HG03442 (cell line): Measurements from ENCODE around the gene PXDN.

Experiments used
- ATAC-seq: cut with Tn5 transposase; IDR thresholded peaks from one replicate; pipeline ENCODE4 v1.9.1; 2021; ENCODE audit warnings: mild to moderate bottlenecking, moderate library complexity; ENCODE audit not compliant: unreplicated experiment

The PXDN gene

DNA sequence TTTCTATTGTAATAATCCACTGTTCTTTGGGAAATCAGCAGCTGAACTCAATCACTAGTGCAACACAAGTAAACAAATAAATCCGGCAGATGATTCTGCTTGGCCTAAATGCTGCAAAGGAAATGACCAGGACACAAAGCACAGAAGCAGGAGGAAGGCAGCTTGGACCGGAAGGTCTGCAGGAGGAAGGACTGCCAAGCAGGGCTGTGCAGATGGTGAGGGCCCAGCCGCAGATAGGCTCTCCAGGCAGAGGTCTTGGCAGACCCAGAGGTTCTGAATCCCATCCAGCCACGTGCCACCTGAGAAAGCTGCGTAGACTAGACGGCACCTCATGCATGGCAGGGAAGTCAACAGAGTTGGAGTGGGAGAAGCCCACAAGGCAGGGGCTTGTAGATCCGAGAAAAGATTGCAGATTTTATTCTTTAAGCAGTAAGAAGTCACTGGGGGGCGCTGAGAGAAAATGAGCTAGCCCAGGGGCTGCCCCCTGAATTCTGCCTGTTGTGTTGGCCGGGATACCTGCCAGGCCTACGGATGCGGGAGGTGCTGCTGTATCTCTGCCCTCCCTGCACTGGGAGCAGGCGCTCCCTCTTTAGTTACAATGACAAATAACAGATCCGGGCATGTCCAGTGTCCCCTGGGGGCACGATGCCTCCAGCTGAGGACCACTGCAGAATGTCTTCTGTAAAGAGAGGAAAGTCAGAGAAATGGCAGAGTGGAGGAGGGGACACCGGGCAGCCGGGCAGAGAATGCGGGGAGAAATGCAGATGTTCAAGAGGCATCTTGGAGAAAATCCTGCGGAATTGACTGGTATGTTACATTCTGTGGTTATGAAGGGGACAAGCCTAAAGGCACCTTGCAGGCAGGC lies 153.5 kb downstream of the PXDN start:
- no peak for ATAC-seq

DNA sequence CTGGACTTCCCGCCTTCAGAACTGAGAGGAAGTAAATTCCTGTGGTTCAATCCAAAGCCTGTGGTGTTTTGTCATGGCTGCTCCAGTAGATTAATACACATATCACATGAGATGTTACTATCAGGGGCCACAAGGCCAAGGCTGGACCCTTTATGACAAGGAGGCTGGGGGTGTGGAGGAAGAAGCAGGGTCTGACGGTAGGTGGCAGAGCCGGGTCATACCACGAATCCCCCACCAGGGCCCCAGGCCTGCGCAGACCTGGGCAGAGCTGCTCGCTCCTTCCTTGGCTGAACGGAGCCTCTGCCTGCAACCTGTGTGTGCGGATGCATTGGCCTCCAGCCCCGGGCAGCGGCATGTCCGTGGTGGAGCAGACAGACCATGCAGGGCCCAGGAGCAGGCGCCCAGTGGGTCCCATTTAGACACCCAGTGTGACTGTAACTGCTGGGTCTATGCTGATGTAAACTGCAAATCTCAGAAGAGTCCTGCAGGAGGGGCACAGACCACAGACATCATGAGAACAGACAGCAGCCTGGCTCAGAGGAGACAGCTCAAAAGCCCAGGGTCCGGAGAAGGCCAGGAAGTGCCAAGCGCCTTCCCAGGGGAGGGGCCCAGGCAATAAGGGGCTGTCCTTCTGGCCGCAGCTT lies 155.2 kb downstream of the PXDN start:
- ATAC-seq: no peak

DNA sequence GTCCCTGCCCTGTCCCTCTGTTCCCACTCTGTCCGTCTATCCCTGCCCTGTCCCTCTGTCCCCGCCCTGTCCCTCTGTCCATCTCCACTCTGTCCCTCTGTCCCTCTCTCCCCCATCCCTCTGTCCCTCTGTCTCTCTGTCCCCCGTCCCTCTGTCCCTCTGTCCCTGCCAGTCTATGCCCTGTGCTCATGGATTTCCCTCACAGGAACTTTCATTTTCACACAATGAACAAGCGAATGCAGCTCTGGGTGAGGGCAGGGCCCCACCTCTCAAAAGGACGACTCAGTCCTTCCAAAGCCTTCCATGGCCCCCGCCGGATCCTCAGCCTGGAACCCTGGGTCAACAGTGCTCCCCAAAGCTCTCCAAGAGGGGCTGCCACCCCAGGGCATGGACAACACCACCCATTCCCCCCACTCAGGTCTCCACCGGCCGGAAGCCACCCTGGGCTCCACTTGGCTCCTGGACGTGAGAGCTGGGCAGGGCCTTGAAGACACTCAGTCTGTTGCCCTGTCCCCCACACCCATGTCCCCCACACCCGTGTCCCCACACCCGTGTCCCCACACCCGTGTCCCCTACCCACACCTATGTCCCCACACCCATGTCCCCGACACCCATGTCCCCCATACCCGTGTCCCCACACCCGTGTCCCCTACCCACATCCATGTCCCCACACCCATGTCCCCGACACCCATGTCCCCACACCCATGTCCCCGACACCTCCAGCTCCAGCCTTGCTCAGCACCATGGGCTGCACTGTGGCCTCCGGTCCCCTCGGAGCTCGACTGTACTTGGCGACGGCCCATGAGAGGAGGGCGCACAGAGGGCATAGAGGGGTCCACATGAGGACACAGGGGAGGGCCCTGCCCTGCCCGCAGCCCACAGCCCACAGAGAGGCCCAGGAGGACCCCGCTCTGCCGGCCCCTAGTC lies 156.0 kb downstream of the PXDN start:
- no peak for ATAC-seq

DNA sequence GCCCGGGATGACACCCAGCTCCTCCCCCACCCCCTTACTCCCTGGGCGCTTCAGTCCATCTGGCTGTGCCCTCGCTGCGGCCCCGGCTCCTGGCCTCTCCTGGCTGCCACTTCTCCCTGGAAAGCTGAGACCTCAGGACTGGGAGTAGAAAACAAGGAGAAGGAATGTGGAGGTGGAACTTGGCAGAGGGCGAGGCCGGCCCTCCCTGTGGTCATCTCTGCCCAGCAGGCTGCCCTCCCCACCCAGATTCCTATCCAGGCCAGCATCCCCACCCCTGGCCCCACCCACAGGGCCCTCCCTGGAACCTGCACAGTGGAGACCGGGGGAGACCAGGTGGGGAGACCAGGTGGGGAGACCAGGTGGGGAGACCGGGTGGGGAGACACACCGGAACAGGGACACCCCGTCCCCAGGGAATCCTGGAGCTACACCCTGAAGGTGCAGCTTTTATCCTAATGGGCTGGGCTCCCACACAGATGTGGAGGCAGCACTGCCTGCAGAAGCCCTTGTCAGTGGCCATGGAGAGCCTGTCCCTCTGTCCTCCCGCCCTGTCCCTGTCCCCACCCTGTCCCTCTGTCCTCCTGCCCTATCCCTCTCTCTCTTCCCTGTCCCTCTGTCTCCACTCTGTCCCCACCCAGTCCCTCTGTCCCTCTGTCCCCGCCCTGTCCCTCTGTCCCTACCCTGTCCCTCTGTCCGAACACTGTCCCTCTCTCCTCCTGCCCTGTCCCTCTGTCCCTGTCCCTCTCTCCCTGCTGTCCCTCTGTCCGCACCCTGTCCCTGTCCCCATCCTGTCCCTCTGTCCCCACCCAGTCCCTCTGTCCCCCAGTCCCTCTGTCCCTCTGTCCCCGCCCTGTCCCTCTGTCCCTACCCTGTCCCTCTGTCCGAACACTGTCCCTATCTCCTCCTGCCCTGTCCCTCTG lies 157.1 kb downstream of the PXDN start:
- no peak for ATAC-seq

DNA sequence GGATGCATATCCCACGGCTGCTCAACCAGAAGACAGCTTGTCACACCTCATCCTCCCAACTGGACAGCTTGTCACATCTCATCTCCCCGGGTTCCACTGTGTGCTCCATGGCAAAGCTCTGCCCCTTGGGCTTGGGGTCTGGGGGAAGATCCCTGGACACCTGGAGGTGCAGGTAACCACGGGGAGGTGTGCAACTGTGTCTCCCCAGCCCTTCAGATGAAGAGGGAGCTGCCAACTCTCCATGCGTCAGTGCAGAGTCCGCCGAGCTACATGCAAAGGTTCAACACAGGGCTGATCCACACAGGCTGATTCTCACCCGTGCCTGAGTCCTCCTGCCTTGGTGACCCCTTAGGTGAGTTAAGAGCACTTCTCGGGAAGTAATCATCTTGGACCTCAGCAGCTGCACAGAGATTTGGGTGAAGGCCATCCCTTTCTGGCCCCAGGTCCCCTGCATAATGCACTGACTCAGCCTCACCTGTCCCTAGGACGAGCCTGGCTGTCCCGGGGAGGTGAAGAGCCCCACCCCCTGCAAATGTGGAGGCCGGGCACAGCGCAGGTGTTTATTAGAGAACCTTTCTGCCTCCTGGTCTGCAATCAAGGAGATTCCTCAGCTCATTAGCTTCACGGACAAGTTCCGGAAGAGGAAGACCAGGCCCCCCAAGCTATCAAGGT lies 157.9 kb downstream of the PXDN start:
- ATAC-seq: no peak

DNA sequence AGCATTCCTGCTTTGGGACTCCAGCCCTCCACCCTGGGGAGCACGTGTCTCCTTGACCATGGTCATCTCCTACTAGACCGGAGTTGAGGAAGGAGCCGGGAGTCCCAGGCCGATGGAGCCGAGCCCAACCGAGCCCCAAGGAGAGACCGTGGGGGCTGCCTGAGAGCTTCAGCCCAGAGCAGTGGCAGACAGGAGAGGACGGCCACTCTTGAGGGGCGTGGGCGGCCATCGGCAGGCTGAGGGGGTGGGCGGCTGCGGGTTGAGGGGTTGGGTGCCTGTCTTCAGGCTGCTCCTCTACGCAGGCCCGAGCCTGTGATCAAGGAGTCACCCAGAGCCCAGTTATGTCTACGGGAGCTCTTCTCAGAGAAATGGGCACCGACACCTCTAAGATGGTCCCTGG lies 158.7 kb downstream of the PXDN start:
- no peak for ATAC-seq

DNA sequence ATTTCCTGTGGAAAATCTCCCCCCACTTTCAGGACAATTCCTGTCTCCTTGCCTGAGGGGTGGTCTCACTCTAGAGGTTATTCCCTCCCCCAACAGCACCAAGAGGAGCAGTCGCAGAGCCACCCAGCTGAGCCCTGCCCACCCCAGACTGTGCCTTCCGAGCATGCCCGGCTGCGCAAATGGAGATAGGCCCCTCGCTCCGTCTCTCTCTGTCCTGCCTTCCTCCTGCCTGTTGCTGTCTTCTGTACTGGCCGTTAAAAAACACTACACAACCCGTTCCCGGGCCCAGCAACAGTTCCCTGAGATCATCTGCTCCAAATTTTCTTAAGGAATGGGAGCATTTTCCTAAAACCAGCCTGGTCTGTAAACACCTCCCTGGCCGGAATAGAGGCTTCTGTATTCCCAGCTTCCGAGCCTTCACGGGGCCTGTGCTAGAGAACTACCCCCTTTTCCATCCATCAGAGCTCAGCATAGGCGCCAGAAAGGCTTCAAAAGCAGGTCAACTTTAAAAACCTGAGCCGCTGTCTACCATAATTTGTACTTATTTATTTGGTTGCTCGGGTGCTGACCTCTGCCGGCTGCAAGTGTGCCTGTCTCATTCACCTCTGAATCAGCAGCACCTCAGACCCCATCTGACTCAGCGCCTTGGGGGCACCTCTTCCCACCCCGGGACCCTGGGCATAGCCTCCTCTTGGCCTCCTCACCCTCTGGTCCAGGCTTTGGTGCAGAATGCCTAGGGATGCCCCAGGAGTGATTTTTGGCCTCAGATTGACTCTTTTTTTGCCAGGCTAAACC lies 159.4 kb downstream of the PXDN start:
- ATAC-seq: no peak

DNA sequence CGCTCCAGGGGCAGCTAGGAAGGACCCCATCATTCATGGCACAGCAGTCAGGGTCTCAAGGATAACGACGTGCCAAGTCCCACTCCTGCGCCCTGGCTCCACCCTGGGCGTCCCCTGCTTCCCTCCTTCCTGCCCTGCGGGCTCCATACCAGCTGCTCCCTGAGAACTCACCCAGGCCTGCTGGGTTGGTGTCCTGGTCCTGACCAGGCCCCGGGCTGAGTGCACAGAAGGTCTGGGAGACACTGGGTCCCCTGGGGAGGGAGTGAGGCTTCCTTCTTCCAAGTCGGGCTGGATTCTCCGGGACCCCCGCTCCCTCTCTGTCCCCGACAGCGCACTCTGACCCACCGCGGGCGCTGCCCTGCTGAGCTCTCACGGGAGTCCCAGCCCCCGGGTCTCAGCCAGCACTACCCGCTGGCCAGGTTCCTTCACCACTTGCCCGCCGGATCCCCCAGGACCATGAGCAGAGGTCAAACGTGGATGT lies 160.2 kb downstream of the PXDN start:
- ATAC-seq: no peak

DNA sequence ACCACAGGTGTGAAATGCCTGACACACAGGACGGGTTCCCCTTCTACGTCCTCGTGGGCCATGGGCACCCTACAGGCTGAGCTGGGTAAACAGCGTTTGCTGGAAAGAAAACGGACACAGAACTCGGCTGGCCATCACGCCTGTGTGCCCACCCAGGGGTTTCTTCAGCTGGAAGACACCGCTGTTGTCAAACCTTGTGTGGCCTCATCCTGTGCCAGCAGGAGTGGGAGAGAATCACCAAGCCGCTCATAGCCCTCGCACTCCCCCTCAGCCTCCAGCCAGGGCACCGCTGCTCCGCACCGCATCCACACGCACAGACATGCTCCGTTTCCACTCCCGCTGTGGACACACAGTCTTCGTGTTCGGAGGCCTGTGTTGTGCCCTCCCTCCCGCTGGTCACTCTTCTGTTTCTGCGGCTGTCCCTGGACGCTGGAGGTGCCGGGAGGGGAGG lies 161.4 kb downstream of the PXDN start:
- ATAC-seq: no peak

DNA sequence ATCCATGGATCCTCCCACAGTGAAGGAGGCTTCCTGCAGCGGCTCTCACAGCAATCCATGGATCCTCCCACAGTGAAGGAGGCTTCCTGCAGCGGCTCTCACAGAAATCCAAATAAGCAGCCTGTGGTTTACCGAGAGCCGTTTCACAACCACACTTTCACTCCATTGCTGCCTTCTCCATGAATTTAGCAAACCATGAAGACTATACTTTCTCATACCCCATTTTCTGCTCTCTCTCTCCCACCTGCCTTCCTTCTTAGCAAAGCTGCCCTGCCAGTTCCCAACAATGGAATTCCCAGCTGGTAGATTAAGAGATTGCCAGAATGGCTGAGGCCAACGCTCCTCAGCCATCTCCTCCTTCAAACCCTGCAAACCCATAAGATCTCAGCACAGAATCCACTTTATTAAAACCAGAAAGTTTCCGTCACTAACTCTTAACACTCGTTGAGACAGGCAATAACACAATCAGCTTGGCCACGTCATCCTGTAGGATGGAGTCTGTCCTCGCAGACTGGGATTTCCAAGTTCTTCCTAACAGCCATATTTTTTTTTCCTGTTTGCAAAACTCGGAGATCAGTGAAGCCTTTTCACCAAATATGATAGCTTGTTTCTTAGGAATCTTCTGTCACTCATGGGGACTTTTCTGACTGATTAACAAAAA lies 162.2 kb downstream of the PXDN start:
- ATAC-seq: no peak
